HG03135 (cell line): ENCODE results near the gene MAN2A1.

ENCODE experiments used
- ATAC-seq: cut with Tn5 transposase; IDR thresholded peaks from one replicate; pipeline ENCODE4 v1.9.1; 2021; ENCODE audit warnings: mild to moderate bottlenecking, moderate library complexity; ENCODE audit not compliant: unreplicated experiment

The MAN2A1 gene

DNA sequence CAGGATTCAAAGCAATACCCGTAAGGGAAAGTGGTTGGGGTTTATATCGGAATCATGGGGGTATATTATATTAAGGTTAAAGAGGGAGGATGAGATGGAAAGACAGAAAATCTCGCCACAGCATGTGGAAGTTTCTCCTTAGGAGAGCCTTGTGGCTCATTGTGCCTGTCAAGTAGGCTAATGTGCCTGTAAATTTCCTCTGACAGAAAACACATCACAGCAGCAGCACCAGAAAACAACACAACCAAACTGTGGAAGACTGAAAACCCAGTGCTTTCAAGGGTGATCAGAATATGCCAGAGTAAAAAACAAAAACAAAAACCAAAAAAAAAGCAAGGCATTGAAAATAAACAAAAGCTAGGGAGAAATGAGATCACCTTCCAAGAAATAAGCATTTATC, 11.3 kb upstream of the MAN2A1 start:
- ATAC-seq, result no peak

DNA sequence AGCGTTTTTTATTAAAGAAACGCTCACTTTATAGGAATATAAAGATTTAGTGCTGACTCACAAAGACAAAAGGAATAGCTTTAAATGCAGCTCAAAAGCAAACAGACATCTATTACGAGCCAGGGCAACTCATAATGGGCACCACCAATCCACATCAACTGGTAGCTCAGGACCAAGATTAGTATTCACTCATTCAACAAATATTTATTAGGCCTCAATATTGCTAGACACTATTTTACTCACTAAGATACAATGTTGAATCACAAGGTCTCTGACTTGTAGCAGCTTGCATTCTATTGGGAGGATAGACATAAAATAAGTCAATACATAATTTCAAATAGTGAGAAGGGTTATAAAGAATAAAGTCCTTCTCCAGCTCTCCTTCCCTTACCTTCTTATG, 8.0 kb upstream of the MAN2A1 start:
- no peak for ATAC-seq

DNA sequence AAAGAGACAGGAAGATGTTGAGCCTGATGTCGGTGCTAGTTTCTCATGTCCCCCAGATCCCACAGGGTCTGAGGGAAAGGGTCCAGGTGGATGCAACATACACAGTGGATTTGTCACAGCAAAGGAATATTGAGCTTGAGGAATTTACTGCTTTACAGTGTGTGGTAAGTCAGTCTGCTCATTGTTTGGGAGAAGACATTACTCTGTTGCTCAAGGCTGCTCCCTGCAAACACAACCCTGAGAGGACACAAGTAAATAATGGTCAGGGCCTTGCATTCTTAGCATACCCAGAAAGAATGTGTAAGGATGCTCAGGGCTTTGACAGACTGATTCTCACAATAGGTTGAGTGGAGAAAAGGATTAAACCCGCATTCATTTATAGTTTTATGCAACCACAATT, 7.3 kb upstream of the MAN2A1 start:
- no peak for ATAC-seq

DNA sequence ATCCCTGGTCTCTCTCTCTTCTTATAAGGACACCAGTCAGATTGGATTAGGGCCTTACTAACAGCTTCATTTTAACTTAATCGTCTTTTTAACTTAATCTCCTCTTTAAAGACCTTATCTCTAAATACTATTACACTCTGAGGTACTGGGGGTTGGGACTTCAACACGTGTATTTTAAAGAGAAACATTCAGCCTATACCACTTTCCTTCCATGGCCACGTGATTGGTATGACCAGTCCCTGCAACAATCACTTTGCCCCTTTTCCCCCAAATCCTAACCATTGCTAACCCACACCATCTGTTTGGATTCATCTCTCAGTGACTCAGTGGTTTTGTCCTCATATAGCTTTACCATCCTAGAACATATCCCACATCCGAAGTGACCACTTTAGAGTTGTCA, 3.8 kb upstream of the MAN2A1 start:
- no peak for ATAC-seq

DNA sequence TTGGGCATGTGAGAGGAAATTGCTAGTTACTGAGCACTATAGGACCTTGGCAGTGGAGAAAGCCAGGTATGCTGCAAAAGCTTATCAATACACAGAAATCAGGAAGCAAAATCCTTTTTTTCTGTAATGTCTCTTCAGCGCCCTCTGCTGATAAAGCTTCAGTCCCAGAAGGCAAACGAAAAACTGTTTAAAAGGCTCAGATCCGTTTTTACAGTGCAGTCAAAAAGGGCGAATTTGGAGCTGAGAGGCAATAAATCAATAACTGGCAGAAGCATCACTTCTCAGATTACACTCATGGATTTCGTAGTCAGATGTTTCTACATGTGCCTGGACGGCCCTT, 1.1 kb upstream of the MAN2A1 start:
- ATAC-seq, result peak; percentile 2

DNA sequence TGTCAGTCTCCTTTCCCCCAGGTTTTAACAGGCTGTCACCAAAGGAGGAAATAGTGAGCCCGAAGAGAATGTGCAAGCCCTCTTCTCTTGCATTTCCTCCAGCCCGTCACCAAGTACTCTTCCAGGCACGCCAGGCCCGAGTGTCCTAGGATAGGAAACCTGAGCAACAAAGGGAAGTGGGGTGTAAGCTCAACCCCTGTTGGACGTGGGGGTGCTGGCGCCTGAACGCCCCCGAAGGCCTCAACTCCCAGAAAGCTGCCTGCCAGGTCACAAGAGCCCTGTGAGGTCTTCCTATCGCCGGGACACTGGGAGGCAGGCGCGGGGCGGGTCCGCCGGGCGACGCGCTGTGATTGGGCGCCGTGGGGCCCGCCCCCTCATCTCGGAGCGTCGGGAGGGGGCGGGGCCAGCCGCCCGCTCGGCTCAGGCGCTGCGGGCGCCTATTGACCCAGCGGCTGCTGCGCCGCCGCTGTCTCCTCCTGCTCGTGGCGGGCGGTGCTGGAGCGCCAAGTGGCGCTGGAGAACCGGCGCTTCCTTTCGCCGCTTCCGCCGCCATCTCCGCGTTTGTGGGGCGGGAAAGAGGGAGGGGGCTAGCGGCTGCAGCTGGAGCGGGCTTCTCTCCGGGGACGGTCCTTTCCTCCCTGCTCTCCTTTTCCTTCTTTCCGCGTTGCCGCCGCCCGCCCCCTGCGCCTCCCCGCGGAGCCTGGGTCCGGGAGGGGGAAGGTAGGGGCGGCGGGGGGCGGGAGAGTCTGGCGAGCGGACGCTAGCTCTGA, 572 bp upstream of the MAN2A1 start:
- peak; percentile 80 for ATAC-seq

DNA sequence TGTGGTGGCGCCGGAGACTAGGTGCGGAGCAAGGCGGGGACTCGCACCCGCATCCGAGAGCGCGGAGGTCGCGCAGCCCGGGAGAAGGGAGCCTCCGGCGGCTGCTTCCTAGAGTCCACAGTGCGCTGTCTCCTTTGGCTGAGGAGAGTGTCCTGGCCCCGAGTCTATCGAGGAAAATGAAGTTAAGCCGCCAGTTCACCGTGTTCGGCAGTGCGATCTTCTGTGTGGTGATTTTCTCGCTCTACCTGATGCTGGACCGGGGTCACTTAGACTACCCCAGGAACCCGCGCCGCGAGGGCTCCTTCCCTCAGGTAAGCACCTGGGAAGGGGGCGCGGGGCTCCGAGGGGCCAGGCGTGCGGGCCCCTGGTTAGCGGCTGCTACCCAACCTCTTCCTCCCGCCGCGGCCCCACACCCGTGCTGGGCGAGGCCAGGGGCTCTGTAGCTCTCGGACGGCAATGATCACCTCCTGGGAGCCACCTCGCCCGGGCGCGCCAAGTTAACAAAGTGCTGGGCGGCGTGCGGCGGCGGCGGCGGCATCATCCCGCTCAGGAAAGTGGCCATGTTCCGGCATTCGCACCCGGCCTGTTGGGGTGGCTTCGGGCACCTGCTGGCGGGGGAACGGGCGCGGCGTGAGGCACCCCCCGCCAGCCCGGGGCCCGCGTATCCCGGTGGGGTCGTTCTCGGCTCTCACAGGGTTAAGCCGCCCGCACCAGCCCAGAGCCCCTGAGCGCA, 681 bp downstream of the MAN2A1 start:
- peak; percentile 11 for ATAC-seq

DNA sequence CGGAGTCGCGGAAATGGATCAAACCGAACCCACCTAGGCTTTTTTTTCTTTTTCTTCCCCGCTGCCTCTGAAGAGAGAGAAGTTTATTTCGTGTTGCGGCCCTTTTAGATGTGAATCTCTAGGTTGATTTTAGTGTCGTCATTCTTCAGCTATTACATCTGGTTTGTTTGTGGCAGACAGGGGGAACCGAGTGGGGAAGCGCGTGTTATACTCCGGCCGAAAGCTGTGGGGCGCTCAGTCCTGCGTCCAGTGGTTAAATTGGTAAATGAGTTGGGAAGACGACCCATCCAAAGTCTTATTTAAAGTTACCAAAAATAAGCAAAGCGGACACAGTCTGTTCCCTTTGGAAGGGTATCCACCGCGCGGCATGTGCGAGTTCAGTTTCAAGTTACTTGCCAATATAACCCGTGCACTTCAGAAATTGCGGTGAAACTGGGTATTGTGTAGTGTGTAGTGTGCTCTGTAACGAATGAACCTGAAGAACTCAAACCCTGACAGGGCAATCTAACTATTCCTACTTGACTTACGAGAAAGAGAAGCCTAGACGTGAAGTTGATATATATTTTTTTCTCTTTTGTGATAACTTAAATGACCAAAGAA, 1.3 kb downstream of the MAN2A1 start:
- peak; percentile 18 for ATAC-seq

DNA sequence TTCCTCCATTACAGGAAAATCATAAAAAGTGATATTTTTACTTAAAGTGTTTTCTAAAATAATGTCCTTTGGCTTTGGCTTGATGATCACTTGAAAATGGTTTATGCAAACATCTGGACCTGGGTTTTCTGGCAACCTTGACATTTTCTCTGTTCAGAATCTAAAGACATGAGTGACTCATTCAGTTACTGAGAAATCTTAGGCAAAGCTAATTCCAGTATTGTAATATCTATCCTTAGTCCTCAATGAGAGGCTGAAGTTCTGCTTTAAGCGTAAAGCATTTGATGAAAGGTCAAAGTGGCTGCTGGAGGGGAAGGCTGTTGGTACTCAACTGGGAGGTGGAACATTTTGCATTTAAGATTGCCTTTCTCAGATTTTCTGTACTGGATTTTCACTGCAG, 2.3 kb downstream of the MAN2A1 start:
- ATAC-seq, result no peak

DNA sequence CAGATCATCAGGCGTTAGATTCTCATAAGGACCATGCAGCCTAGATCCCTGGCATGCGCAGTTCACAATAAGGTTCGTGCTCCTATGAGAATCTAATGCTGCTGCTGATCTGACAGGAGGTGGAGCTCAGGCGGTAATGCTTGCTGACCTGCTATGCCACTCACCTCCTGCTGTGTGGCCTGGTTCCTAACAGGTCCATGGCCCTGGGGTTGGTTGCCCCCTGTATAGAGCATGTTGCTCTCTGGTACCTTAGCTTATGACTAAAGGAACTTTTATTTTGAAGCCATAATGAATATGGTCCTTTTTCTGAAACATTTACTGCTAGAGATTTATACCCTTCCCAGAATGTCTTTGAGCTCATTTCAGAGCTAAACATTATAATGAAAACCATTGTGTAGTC, 3.1 kb downstream of the MAN2A1 start:
- no peak for ATAC-seq

DNA sequence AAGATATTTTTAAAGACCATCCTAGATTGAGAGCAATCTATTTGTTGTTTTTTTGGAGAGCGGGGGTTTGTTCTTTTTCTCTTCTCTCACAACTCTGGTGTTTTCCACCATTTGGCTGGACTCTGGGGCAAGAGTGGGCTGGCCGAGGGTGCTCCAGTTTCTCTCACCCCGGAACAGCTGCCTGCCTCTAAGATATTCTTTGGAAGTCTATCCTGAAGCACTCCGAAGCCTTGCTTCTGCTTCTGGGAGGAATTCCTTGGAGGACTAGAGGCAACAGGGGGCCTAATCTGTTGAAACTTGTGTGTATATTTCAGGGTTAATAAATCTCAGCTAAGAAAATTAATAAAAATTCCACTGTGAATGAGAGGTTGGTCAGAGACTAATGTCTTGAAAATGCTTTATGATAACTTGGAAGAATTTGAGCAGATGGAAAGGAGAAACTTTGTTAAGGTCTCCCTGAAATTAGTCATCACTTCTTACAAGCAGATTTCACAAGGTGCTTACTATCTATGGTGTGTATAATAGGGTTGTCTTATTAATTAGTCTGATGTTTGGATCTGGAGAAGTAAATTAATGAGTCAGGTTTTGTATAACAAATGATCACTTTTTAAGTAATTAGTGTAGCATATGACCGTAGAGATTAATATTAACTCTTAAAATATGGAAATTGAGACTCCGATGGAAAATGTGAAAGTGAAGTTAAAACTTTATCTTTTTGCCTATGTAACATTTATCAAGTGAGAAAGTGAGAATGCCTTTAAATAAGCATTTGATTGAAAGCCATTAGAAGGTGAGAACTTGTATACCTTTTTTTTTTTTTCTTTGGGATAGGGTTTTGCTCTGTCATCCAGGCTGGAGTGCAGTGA, 4.0 kb downstream of the MAN2A1 start:
- no peak for ATAC-seq

DNA sequence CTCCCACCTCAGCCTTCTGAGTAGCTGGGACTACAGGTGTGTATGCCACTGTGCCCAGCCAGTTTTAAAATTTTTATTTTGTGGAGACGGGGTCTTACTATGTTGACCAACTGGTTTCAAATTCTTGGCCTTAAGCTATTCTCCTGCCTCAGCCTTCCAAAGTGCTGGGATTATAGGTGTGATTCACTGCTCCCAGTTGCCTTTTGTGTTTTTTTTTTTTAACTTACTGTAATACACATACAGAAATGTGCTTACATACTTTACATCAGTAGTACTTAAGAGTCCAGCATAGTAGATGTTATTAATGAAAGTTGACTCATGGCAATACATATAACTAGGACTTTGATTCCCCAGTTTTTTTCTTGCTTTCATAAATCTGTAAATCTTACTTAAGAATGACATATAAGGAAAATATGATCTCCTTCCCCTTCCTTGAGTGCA, 4.7 kb downstream of the MAN2A1 start:
- ATAC-seq, result no peak

DNA sequence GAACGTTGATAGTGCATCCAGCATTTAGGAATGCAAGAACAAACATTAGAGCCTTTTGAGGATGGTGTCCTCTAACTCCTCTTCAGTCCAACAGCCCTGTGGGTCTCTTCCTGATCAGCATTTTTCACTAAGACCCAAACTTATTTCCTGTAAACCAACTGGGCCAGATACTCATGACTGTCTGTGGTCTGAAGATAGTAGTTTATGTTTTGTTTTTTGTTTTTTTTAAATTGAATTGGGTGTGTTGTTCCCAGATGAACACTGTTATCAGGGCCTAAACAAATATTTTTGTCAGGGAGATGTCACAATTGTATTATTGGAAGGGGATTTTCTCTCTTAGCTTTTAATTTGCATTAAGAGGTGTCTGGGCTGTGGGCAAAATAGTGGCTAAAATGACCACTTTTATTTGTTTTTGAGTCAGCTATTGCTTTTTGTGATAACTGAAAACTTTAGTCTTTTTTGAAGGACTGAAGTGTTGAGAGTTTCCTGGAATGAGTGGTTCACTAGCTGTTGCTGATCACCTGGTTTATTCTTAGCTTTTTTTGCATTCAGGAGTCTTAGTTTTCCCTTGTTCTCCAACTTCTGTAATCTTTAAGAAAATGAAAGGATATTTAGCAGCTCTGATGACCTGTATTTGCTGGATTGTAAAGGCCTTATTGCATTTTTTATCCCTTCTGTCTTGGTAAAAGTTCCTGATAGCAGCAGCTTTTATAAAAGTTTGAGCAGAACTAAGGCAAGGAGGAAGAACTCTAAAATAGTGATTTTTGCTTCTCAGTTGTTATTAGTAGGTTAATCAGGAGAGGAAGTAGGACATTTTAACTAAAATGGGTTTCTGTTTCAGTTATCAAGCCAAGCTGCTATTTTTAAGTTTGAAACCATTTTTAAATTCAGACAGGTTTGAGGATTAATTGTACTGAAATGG, 5.5 kb downstream of the MAN2A1 start:
- peak; percentile 59 for ATAC-seq

DNA sequence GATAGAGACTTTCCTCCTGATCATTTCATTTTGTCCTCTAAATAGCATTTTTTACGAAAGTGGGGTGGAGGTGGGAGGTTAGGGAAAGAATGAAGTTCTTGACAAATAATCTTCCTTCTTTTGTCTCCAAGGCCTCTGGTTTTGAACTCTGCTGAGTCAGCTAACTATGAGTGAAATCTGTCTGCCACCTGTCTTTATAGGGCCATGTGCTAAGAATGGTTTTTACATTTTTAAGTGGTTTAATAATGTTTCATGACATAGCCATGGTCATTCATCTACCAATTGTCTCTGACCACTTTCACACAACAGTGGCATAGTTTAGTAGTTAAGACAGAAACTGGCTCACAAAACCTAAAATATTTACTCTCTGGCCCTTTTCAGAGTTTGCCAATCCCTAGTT, 7.6 kb downstream of the MAN2A1 start:
- no peak for ATAC-seq

DNA sequence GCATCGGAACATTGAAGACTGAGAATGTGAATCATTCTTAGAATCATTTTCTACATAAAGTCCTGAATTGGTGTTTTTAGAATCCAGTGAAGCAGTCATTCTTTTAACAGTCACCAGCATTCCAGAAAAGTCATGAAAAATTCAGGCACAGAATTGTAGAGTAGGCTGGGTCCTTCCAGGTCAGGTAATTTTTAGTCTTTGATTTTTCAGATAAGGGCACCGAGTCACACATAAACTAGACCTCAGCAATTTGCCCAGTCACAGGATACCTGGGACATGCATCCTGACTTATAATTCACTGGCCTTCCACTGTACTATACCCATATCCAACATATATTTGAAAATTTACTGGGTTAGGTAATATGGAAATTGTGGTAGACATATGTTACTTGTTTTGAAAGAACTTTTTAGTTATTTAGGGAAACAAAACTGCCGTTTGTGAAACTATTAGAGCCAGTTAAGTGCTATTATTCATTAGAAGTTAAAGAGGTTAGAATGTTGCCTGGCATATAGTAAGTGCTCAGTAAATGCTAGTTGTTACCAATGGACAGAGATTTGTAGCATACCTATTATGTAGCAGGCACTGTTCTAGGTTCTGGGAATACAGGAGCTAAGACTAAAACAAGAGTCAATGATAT, 10.9 kb downstream of the MAN2A1 start:
- ATAC-seq, result no peak

DNA sequence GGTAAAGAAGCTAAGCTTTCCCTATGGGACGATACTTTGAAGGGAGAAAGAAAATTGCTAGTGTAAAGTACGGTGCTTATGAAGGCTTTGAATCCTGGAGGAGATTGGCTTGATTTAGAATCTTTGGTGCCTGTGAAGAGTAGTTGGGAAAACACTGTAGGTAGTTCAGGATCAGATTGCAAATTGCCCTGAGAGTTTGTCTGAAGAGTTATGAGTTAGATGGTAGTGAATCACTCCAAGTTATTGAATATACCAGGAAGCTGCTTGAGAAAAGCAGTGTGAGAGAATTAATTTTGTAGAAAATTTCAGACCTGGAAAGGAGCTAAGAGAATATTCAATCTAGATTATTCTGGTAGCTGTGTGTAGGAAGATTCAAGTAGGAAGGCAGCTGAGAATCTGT, 11.5 kb downstream of the MAN2A1 start:
- ATAC-seq, result no peak

DNA sequence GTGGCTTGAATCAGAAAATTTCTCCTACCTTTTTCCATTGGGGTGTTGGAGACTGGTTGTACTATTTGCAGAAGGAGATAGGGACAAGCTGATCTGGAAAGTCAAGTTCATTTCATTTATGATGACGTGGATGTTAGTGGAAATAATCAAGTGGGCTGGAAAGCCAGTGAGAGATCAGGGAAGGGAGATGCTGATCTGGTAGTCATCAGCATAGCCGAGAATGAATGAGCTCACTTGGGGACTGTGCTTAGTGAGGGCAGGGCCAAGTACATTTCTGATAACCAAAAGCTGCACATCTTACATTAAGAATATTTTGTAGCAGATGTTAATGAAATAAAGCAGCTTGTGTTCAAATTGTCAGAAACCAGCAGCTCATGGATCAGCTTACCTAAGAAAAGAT, 12.1 kb downstream of the MAN2A1 start:
- no peak for ATAC-seq

DNA sequence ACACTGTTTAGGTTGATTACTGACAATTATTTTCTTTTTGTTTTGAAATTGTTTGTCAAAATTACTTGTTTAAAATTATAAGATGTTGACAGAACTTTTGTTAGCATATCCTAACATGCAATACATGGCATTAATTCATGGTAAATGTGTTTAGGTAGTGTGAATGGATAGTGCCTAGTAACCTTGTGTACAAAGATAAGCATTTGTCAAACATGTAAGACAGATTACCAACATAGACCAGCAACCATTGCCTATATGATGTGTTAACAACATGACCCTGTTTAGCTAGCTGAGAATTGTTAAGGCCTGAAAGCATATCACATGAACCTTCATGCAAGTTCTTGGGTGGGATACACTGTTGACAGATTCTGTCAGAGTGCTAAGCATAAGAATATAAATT, 13.4 kb downstream of the MAN2A1 start:
- ATAC-seq, result no peak

DNA sequence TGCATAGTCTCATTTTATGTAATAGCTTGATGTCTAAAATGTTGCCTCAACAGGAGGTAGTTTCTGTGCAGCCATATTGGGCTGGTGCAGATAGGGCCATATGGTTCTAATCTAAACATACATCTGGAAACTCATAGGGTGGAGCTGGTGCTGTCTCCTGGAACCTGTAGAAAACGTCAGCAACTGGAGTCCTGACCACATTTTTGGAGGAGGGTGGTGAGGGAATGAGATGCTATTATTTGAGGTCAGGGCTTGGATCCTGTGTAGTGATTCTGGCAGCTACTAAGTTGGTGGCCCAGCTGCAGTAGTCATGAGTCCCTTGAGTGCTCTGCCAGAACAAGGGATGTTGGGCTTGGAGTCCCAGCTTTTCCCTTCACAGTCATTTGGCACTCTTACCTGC, 14.1 kb downstream of the MAN2A1 start:
- no peak for ATAC-seq
